H1 (cell line): ENCODE data around the gene SPOCK2. TPM values are rescaled to one million over a fixed set of nuclear protein-coding genes. Genes with fewer than 3 reads are reported as not detected.

ENCODE experiments used
- CTCF ChIA-PET: fragments of 300-600 bp; sonication (Branson Sonifier 250); formaldehyde crosslinking; loops from one replicate; lab custom pipeline; 2021; ENCODE audit not compliant: partially characterized antibody; lab: Charles Lee
- POLR2A ChIA-PET: fragments of 300-600 bp; sonication (Branson Sonifier 250); formaldehyde crosslinking; loops from one replicate; lab custom pipeline; 2021; ENCODE audit warnings: inconsistent platforms; ENCODE audit not compliant: partially characterized antibody; lab: Charles Lee
- DNase-seq, 2 experiments: peaks; one replicate each; pipeline versions ENCODE4 v3.0.0 to v3.0.0-alpha.2; 2010 to 2022; ENCODE audit warnings: low spot score in 2 of 2, low read depth in 1 of 2, mixed read lengths in 1 of 2
- FAIRE-seq: peaks from 2 replicates; lab custom pipeline; 2011; peaks lifted over from hg19 to GRCh38; lab: Jason Lieb, UNC
- H2AFZ ChIP-seq: 2 replicates; pipeline ENCODE4 v1.8.1; 2012; ENCODE audit warnings: low read length, inconsistent platforms
- H2AK5ac ChIP-seq: 2 replicates; pipeline ENCODE4 v1.6.1; 2013; ENCODE audit warnings: low read depth, low read length
- H2BK120ac ChIP-seq: replicated peaks from 2 replicates; pipeline ENCODE3; 2013; ENCODE audit warnings: low read depth, low read length, inconsistent platforms
- H2BK12ac ChIP-seq: 2 replicates; pipeline ENCODE4 v1.6.1; 2013; ENCODE audit warnings: low read depth, low read length
- H2BK15ac ChIP-seq: 2 replicates; pipeline ENCODE4 v1.6.1; 2013; ENCODE audit warnings: low read length
- H2BK20ac ChIP-seq: 2 replicates; pipeline ENCODE4 v1.6.1; 2013; ENCODE audit warnings: low read length
- H2BK5ac ChIP-seq: 2 replicates; pipeline ENCODE4 v1.6.1; 2013; ENCODE audit warnings: low read depth, low read length
- H3K14ac ChIP-seq: 2 replicates; pipeline ENCODE4 v1.6.1; 2013; ENCODE audit warnings: inconsistent platforms; ENCODE audit not compliant: insufficient read length
- H3K18ac ChIP-seq: 2 replicates; pipeline ENCODE4 v1.6.1; 2013; ENCODE audit warnings: low read length; ENCODE audit errors: extremely low read depth
- H3K23ac ChIP-seq: 2 replicates; pipeline ENCODE4 v1.6.1; 2013; ENCODE audit warnings: inconsistent platforms; ENCODE audit not compliant: insufficient read length
- H3K23me2 ChIP-seq: 2 replicates; pipeline ENCODE4 v1.6.1; 2013; ENCODE audit warnings: low read depth, low read length
- H3K27ac ChIP-seq: 2 replicates; pipeline ENCODE4 v1.6.1; 2011; ENCODE audit warnings: low read depth, low read length, inconsistent platforms
- H3K27me3 ChIP-seq, 4 experiments: replicated peaks in 1 of 4; 1 replicate in 1 of 4; 2 replicates in 3 of 4; pipeline versions ENCODE4 v1.6.1 to v1.8.1; 2011 to 2013; ENCODE audit warnings: low read length in 3 of 4, mild to moderate bottlenecking in 3 of 4, inconsistent platforms in 2 of 4, mixed read lengths in 2 of 4, moderate library complexity in 1 of 4; ENCODE audit not compliant: control insufficient read depth in 3 of 4, insufficient read depth in 3 of 4; ENCODE audit errors: extremely low read depth in 1 of 4
- H3K36me3 ChIP-seq, 4 experiments: 2 replicates each; pipeline versions ENCODE4 v1.6.1 to v1.8.1; 2011 to 2013; ENCODE audit warnings: mild to moderate bottlenecking in 4 of 4, low read length in 3 of 4, moderate library complexity in 2 of 4, control low read depth in 1 of 4, inconsistent platforms in 1 of 4; ENCODE audit not compliant: insufficient read depth in 4 of 4, control insufficient read depth in 2 of 4
- H3K4ac ChIP-seq: replicated peaks from 2 replicates; pipeline ENCODE3; 2013; ENCODE audit warnings: low read length, low read depth, mixed read lengths, inconsistent platforms; ENCODE audit not compliant: insufficient read length
- H3K4me1 ChIP-seq, 4 experiments: replicated peaks in 1 of 4; 1 replicate in 1 of 4; 2 replicates in 3 of 4; pipeline versions ENCODE4 v1.6.1 to v1.8.1; 2011 to 2013; ENCODE audit warnings: low read length in 3 of 4, inconsistent platforms in 2 of 4, mixed read lengths in 1 of 4; ENCODE audit not compliant: insufficient read depth in 4 of 4, control insufficient read depth in 3 of 4
- H3K4me2 ChIP-seq, 2 experiments: 2 replicates each; pipeline versions ENCODE4 v1.6.1 to v1.8.1; 2011 to 2013; ENCODE audit warnings: low read depth in 2 of 2, low read length in 2 of 2, control low read depth in 1 of 2, inconsistent platforms in 1 of 2, mild to moderate bottlenecking in 1 of 2; ENCODE audit not compliant: insufficient read depth in 1 of 2
- H3K4me3 ChIP-seq, 4 experiments: fragments of 200-600, 300-600 bp in 1 of 4; sonication (generic), shearing (Covaris generic), sonication (Bioruptor Twin) in 1 of 4; 2 replicates each; pipeline versions ENCODE4 v1.5.1 to v1.8.1; 2011 to 2016; ENCODE audit warnings: low read length in 4 of 4, low read depth in 3 of 4, control low read depth in 2 of 4, inconsistent platforms in 2 of 4, mild to moderate bottlenecking in 2 of 4, mixed read lengths in 1 of 4, moderate library complexity in 1 of 4; ENCODE audit not compliant: insufficient read depth in 2 of 4; ENCODE audit errors: extremely low read depth in 1 of 4
- H3K56ac ChIP-seq: replicated peaks from 2 replicates; pipeline ENCODE3; 2013; ENCODE audit warnings: low read depth, mild to moderate bottlenecking, mixed read lengths, low read length, inconsistent platforms; ENCODE audit not compliant: insufficient read length
- H3K79me1 ChIP-seq: 2 replicates; pipeline ENCODE4 v1.6.1; 2013; ENCODE audit warnings: low read depth, low read length, control low read depth
- H3K79me2 ChIP-seq, 2 experiments: 2 replicates each; pipeline versions ENCODE4 v1.6.1 to v1.8.1; 2012 to 2013; ENCODE audit warnings: low read length in 2 of 2, mild to moderate bottlenecking in 2 of 2, inconsistent platforms in 1 of 2; ENCODE audit not compliant: insufficient read depth in 2 of 2, control insufficient read depth in 1 of 2
- H3K9ac ChIP-seq, 4 experiments: replicated peaks in 1 of 4; 1 replicate in 1 of 4; 2 replicates in 3 of 4; pipeline versions ENCODE4 v1.6.1 to v1.8.1; 2011 to 2013; ENCODE audit warnings: low read depth in 3 of 4, low read length in 3 of 4, control low read depth in 2 of 4, mild to moderate bottlenecking in 2 of 4, moderate library complexity in 2 of 4, inconsistent platforms in 1 of 4; ENCODE audit errors: extremely low read depth in 1 of 4
- H3K9me3 ChIP-seq, 2 experiments: 2 replicates each; pipeline versions ENCODE4 v1.6.1 to v1.8.1; 2012 to 2013; ENCODE audit warnings: mild to moderate bottlenecking in 2 of 2, moderate library complexity in 2 of 2, control low read depth in 1 of 2, inconsistent platforms in 1 of 2, low read depth in 1 of 2, low read length in 1 of 2, mixed read lengths in 1 of 2; ENCODE audit not compliant: insufficient read depth in 2 of 2
- H4K20me1 ChIP-seq, 2 experiments: replicated peaks in 1 of 2; 2 replicates each; pipeline versions ENCODE3 to v1.8.1; 2011 to 2013; ENCODE audit warnings: inconsistent platforms in 2 of 2, low read length in 2 of 2, mild to moderate bottlenecking in 1 of 2; ENCODE audit not compliant: insufficient read depth in 2 of 2, control insufficient read depth in 1 of 2
- H4K5ac ChIP-seq: 2 replicates; pipeline ENCODE4 v1.6.1; 2013; ENCODE audit warnings: low read length, low read depth, mixed read lengths, inconsistent platforms; ENCODE audit not compliant: insufficient read length
- H4K8ac ChIP-seq: 2 replicates; pipeline ENCODE4 v1.8.0; 2013; ENCODE audit warnings: mild to moderate bottlenecking, moderate library complexity, low read length, inconsistent platforms; ENCODE audit not compliant: insufficient read depth; ENCODE audit errors: extremely low read depth
- H4K91ac ChIP-seq: replicated peaks from 2 replicates; pipeline ENCODE3; 2013; ENCODE audit warnings: low read length, mixed read lengths, inconsistent platforms; ENCODE audit not compliant: insufficient read length
- ASH2L ChIP-seq: fragments of 200-600, 300-600 bp; sonication (generic); IDR thresholded peaks from one replicate; pipeline ENCODE4 v1.7.1; 2017; ENCODE audit warnings: low read length
- EGR1 ChIP-seq: IDR thresholded peaks from 2 replicates; pipeline ENCODE4 v1.6.1; 2011; ENCODE audit warnings: low read depth, low read length, borderline replicate concordance
- KDM4A ChIP-seq: IDR thresholded peaks from one replicate; pipeline ENCODE4 v1.7.1; 2012; ENCODE audit warnings: low read depth, mild to moderate bottlenecking, moderate library complexity, low read length, inconsistent platforms; ENCODE audit not compliant: severe bottlenecking
- MAX ChIP-seq: IDR thresholded peaks from 2 replicates; pipeline ENCODE4 v1.6.1; 2012; ENCODE audit warnings: inconsistent platforms
- NRF1 ChIP-seq: IDR thresholded peaks from 2 replicates; pipeline ENCODE4 v1.6.1; 2011; ENCODE audit warnings: mild to moderate bottlenecking, low read depth, low read length, improper control_type of control experiment
- PHF8 ChIP-seq: fragments of 200-600 bp; sonication (generic); conservative IDR thresholded peaks from 2 replicates; pipeline ENCODE4 v1.7.1; 2012; ENCODE audit warnings: low read depth, mild to moderate bottlenecking, inconsistent platforms, low read length, moderate library complexity
- POLR2A ChIP-seq, 2 experiments: IDR thresholded peaks; 1 replicate in 1 of 2; 2 replicates in 1 of 2; pipeline ENCODE4 v1.6.1; 2011; ENCODE audit warnings: low read depth in 2 of 2, low read length in 2 of 2, mild to moderate bottlenecking in 2 of 2; ENCODE audit errors: control extremely low read depth in 1 of 2
- SP4 ChIP-seq: IDR thresholded peaks from 2 replicates; pipeline ENCODE4 v1.6.1; 2012; ENCODE audit warnings: low read length, inconsistent platforms
- TAF7 ChIP-seq: optimal IDR thresholded peaks from 2 replicates; pipeline ENCODE3; 2011; ENCODE audit warnings: low read depth, mild to moderate bottlenecking, inconsistent platforms, low read length, moderate library complexity, borderline replicate concordance
- WGBS, 2 experiments: shearing (Covaris generic) in 1 of 2; methylation state at CpG; one replicate each; pipeline versions ENCODE4 v1.1.6 to v1.1.7; 2013 to 2015; ENCODE audit warnings: low lambda C conversion rate in 2 of 2, mixed read lengths in 2 of 2, inconsistent platforms in 1 of 2, low coverage in 1 of 2, missing lambda C conversion rate in 1 of 2; ENCODE audit not compliant: insufficient replicate concordance in 2 of 2, insufficient coverage in 1 of 2, insufficient read length in 1 of 2; ENCODE audit errors: extremely low coverage in 1 of 2, missing lambda C conversion rate in 1 of 2; 5-methylcytosine and 5-hydroxymethylcytosine counted together
- polyA plus RNA-seq, 7 experiments: library from polyadenylated mRNA; depleted of rRNA in 3 of 7; stranded (reverse) in 5 of 7; unstranded in 2 of 7; fragments of >200 nt in 5 of 7; fragments of 200-250 nt in 2 of 7; gene quantifications; 1 replicate in 5 of 7; 2 replicates in 1 of 7; 4 replicates in 1 of 7; pipeline versions ENCODE4 v1.2.1 to v1.2.3, GENCODE V29; 2011 to 2013; ENCODE audit warnings: missing spikeins in 2 of 7, mixed read lengths in 2 of 7
- total RNA-seq: library from RNA; stranded (reverse); fragmentation: NEBNext Ultra II Directional; extraction: Animal tissue kit (Norgen Biotek cat#: 25700); gene quantifications from 2 replicates; pipeline ENCODE4 v1.2.1, GENCODE V29; 2021

The SPOCK2 gene
- total and polyA plus RNA-seq, 2 of the 8 experiments (the other 6 are each of a cell fraction or from before 2014, with no cell fraction given) = 1.5 to 1.9 TPM

GRCh38 chr10:72014197-72014596, 74.2 kb downstream of the SPOCK2 start:
- Histone ChIP-seq H2BK20ac (no peak overlapping the region), H3K23me2 (no peaks in the 10 kb centered on the region), H3K23ac (no peak overlapping the region), H4K8ac (no peak overlapping the region), H3K79me2 (no peaks in the 10 kb centered on the region), H3K4me3 (no peak overlapping the region), H3K18ac (no peak overlapping the region), H2BK15ac (no peak overlapping the region), H3K27ac (no peak overlapping the region), H3K14ac (no peak overlapping the region), H2AK5ac (no peak overlapping the region), H4K20me1 (no peaks in the 10 kb centered on the region), H3K4ac (no peak overlapping the region), H4K5ac (no peak overlapping the region), H2BK120ac (no peak overlapping the region), H3K56ac (no peak overlapping the region), H3K36me3 (no peaks in the 10 kb centered on the region), H2AFZ (no peak overlapping the region), H3K9me3 (no peaks in the 10 kb centered on the region), H2BK5ac (0 out of 2 replicates have a peak overlapping the region, but pooled peaks have one; percentile 44), H3K9ac (no peak overlapping the region), H3K4me2 (no peak overlapping the region), H3K4me1 (peaks cover 0 to 4% (median under 1%) of the 10 kb centered on the region in 4 experiments; a peak in 3 of 7 replicates), H3K79me1 (no peaks in the 10 kb centered on the region), H2BK12ac (no peak overlapping the region), H4K91ac (no peak overlapping the region), H3K27me3 (no peaks in the 10 kb centered on the region)
- ChIA-PET POLR2A (interaction anchor here (0.9 kb wide), 1 partner anchor 17 kb away, joined by 4 read pairs; no protein-coding TSS in a partner anchor), CTCF (interaction anchor here (0.7 to 2.4 kb wide), 8 partner anchors 21 to 118 kb away, joined by 3 to 12 read pairs (median 3); no protein-coding TSS in a partner anchor)
- FAIRE-seq (no peak), DNase-seq (no peak)
- TF ChIP-seq SP4 (no peak), KDM4A (no peak), PHF8 (no peak), ASH2L (no peak), TAF7 (no peak), EGR1 (no peak), POLR2A (IDR thresholded peaks at IDR 0.05; ENCODE audit: control extremely low read depth in 1 of 2, low read depth in 2 of 2, low read length in 2 of 2) (no peak), MAX (no peak), NRF1 (no peak)
- WGBS, 2 experiments = 84% methylated on average over 2 of the region's 2 CpGs; no CpG with 5 or more reads in 1 of the 2 experiments
